ENCODE results near the gene ADARB2. TPM values are rescaled to one million over a fixed set of nuclear protein-coding genes. Genes with fewer than 3 reads are reported as not detected.

ADARB2 gene
- total and polyA plus RNA-seq, 4 experiments from 2014 or later, result 13.5 to 14.1 TPM; not detected in 2

DNA sequence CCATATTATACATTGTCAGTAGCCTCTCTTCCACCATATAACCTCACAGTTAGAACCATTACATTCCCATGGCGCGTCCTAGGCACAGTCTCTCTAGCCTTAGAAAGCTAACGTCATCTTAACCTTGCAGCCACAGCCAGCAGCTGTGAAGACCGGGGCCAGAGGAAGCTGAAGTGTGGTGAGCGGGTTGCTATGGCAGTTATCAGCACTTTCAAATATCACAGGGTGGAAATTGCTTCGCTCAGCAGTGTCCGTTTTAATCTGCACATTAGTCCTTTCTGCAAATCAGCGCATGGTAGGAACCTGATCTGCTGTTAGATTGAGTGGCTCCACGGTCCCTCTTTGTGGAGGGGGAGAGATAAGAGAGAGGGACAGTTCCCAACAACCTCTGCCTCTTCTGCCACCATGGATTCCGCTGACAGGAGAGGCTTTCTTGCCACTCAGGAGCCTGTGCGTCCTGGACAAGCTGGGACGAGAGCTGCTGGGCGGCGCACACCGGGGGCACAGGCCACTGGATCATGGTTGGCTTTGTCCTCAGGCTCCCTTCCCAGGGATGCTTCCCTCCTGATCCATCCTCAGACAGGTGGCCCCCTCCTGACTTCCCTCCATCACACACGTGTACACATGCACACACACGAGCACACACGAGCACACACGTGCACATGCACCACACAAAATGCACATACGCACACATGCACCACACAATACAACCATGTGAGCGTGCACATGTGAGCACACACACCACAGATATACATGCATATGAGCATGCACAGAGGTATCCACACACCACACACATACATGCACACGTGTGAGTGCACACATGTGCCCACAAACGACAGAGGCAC, 587.3 kb downstream of the ADARB2 start:
- H3K4me1 ChIP-seq (ENCODE audit: insufficient read depth, low read length), result peaks cover 12% of the 10 kb centered on the region
- H3K27me3 ChIP-seq (ENCODE audit: insufficient read depth, low read length), result no peaks in the 10 kb centered on the region
- ChIA-PET POLR2A (ENCODE audit: partially characterized antibody) (no interaction called here), CTCF (ENCODE audit: partially characterized antibody) (interaction anchor here (0.8 kb wide), 1 partner anchor 219 kb away, joined by 3 read pairs; no protein-coding TSS in a partner anchor)
- H3K27me3 Mint-ChIP-seq, result peaks cover 0 to 8% of the 10 kb centered on the region in 2 donors
- H3K4me3 ChIP-seq (ENCODE audit: low read length in 2 of 2), result no peak overlapping the region
- DNase-seq, result peak in 3 of 5 donors; percentile 4 to 37 (median 24)
- no peak overlapping the region for H3K27ac ChIP-seq (ENCODE audit: low read depth, low read length)
- peaks cover 0 to 22% (median 13%) of the 10 kb centered on the region in 8 donors for H3K9me3 Mint-ChIP-seq
- H3K36me3 Mint-ChIP-seq, result peaks cover 0 to 7% of the 10 kb centered on the region in 2 donors
- H3K36me3 ChIP-seq (ENCODE audit: insufficient read depth, low read length), result no peaks in the 10 kb centered on the region
- H3K4me1 Mint-ChIP-seq, result peaks cover 6 to 11% (median 8%) of the 10 kb centered on the region in 4 donors
- H3K4me3 Mint-ChIP-seq, result peak overlapping the region in 3 of 8 donors; percentile 1 to 54 (median 23)
- intact Hi-C loops (cut with micrococcal nuclease), result no loop called here
- H3K9me3 ChIP-seq (ENCODE audit: control insufficient read depth in 1 of 2, low read length in 2 of 2), result no peaks in the 10 kb centered on the region
- H3K27ac Mint-ChIP-seq, result peak overlapping the region in 1 of 7 donors; percentile 10

DNA sequence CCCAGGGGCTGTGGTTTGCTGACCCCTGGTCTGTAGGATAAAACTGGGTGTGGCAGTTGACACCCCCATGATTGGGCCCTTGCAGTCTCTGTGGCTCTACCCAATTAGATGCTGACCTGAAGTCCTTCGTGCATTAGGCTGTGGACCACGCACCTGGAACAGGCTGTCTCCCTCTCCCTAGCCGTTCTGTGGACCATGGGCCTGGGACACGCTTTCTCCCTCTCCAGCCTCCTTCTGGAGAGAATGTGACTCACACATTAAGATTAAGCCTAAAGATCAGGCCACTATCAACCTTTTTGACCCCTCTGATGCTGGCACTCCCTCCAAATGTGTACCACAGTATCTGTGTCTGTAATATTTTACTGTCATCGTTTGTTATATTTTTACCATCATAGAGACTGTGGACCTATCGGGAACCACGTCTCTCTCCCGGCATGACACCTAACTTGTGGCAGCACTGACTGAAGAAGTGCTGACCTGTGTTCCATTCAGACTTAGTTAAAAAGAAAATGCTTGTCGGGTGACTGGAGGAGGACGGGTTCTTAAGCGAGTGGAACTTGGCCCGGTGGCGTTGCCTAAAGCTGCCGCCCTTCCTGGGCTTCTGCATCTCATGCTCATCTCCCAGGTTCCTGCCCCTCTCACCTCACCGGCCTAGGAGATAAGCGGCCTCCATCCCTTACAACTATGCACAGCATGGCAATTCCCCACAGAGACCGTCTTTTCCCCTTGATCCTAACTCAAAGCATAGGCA, 588.3 kb downstream of the ADARB2 start:
- Histone ChIP-seq H3K27ac (ENCODE audit: low read depth, low read length) (no peak overlapping the region), H3K4me3 (ENCODE audit: low read length in 2 of 2) (no peak overlapping the region), H3K27me3 (ENCODE audit: insufficient read depth, low read length) (no peaks in the 10 kb centered on the region), H3K4me1 (ENCODE audit: insufficient read depth, low read length) (peaks cover 12% of the 10 kb centered on the region), H3K36me3 (ENCODE audit: insufficient read depth, low read length) (no peaks in the 10 kb centered on the region), H3K9me3 (ENCODE audit: control insufficient read depth in 1 of 2, low read length in 2 of 2) (no peaks in the 10 kb centered on the region)
- Mint-ChIP-seq H3K27ac (no peak overlapping the region), H3K9me3 (peaks cover 0 to 27% (median 17%) of the 10 kb centered on the region in 8 donors), H3K4me3 (peak overlapping the region in 1 of 8 donors; percentile 16), H3K4me1 (peaks cover 6 to 11% (median 8%) of the 10 kb centered on the region in 4 donors), H3K27me3 (peaks cover 0 to 8% of the 10 kb centered on the region in 2 donors), H3K36me3 (peaks cover 0 to 7% of the 10 kb centered on the region in 2 donors)
- intact Hi-C loops (cut with micrococcal nuclease), result no loop called here
- no peak for DNase-seq
- ChIA-PET CTCF (ENCODE audit: partially characterized antibody) (interaction anchor here (0.8 to 1.4 kb wide), 2 partner anchors 17 to 220 kb away, joined by 3 read pairs; no protein-coding TSS in a partner anchor), POLR2A (ENCODE audit: partially characterized antibody) (no interaction called here)

DNA sequence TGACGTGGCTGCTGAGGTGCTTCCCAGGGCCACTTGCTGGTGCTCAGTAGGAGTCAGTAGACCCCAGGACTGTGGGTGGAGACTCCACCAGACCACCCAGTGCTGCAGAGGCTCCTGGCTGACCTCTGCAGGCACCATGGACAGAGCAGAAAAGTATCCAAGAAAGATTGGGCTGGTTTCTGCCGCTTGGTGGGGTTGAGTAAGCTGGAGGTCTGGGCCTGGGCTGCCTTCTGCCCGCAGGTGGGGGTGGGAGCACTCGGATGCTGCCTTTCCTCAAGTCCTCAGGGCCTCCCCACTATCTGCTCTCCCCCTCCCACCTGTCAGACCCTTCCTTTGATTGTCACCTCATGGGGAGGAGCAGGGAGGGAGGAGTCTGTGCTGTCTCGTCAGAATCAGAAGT, 589.5 kb downstream of the ADARB2 start:
- Mint-ChIP-seq H3K36me3 (peaks cover 0 to 7% of the 10 kb centered on the region in 2 donors), H3K27ac (peak overlapping the region in 1 of 7 donors; percentile 10)
- intact Hi-C loops (cut with micrococcal nuclease), result no loop called here

DNA sequence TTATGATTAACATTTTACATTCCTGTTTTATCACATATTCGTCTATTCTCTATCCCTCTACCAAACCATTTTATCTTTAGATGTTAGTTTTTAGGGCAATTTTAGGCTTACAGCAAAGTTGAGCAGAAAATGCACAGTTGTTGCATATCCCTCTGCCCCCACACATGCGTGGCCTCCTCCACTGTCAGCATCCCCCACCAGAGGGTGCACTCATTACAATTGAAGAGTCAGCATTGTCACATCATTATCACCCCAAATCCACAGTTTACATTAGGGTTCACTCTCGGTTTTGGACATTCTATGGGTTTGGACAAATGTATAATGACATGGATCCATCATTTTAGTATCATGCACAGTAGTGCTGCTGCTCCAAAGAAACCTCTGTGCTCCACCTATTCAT, 594.7 kb downstream of the ADARB2 start:
- intact Hi-C loops (cut with micrococcal nuclease), result loop anchor here (2.0 kb wide), 1 partner anchor 226 kb away; no protein-coding TSS in a partner anchor
- peaks cover 3 to 8% of the 10 kb centered on the region in 2 donors for H3K27me3 Mint-ChIP-seq
- Histone ChIP-seq H3K9me3 (ENCODE audit: control insufficient read depth in 1 of 2, low read length in 2 of 2) (no peaks in the 10 kb centered on the region), H3K27ac (ENCODE audit: low read depth, low read length) (no peak overlapping the region), H3K36me3 (ENCODE audit: insufficient read depth, low read length) (no peaks in the 10 kb centered on the region), H3K4me3 (ENCODE audit: low read length in 2 of 2) (no peak overlapping the region), H3K4me1 (ENCODE audit: insufficient read depth, low read length) (no peaks in the 10 kb centered on the region), H3K27me3 (ENCODE audit: insufficient read depth, low read length) (no peaks in the 10 kb centered on the region)
- peaks cover 0 to 1% (median 0%) of the 10 kb centered on the region in 4 donors for H3K4me1 Mint-ChIP-seq
- ChIA-PET CTCF (ENCODE audit: partially characterized antibody) (no interaction called here), POLR2A (ENCODE audit: partially characterized antibody) (no interaction called here)
- peaks cover 2 to 54% (median 36%) of the 10 kb centered on the region in 8 donors for H3K9me3 Mint-ChIP-seq
- H3K27ac Mint-ChIP-seq, result no peak overlapping the region
- DNase-seq, result no peak
- H3K4me3 Mint-ChIP-seq, result no peak overlapping the region
- H3K36me3 Mint-ChIP-seq, result peaks cover 6 to 22% of the 10 kb centered on the region in 2 donors

More for the DNA sequence above, 589.5 kb downstream of the ADARB2 start:
- H3K4me3 ChIP-seq (ENCODE audit: low read length in 2 of 2), result no peak overlapping the region
- Mint-ChIP-seq H3K4me1 (peaks cover 6 to 11% (median 8%) of the 10 kb centered on the region in 4 donors), H3K9me3 (peaks cover 0 to 27% (median 17%) of the 10 kb centered on the region in 8 donors), H3K27me3 (peaks cover 0 to 10% of the 10 kb centered on the region in 2 donors), H3K4me3 (no peak overlapping the region)
- H3K9me3 ChIP-seq (ENCODE audit: control insufficient read depth in 1 of 2, low read length in 2 of 2), result no peaks in the 10 kb centered on the region
- CTCF ChIA-PET (ENCODE audit: partially characterized antibody), result interaction anchor here (0.8 to 1.4 kb wide), 2 partner anchors 16 to 221 kb away, joined by 3 to 4 read pairs; no protein-coding TSS in a partner anchor
- no peak for DNase-seq
- no peak overlapping the region for H3K27ac ChIP-seq (ENCODE audit: low read depth, low read length)
- H3K27me3 ChIP-seq (ENCODE audit: insufficient read depth, low read length), result no peaks in the 10 kb centered on the region
- H3K36me3 ChIP-seq (ENCODE audit: insufficient read depth, low read length), result no peaks in the 10 kb centered on the region
- POLR2A ChIA-PET (ENCODE audit: partially characterized antibody), result no interaction called here
- peaks cover 12% of the 10 kb centered on the region for H3K4me1 ChIP-seq (ENCODE audit: insufficient read depth, low read length)

DNA sequence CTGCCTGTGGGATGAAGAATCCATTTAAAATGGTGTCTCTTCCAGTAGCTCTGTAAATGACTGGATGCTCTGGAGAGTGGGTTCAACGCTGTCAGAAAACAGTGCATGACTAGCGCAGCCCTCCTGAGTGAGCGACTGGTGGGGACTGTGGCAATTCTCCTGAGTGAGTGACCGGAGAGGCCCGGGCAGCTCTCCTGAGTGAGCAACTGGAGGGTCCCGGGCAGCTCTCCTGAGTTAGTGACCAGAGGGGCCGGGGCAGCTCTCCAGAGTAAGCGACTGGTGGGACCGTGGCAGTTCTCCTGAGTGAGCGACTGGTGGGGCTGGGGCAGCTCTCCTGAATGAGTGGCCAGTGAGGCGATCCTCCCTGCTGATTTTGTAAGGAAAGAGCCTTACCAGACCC, 595.6 kb downstream of the ADARB2 start:
- ChIA-PET POLR2A (ENCODE audit: partially characterized antibody) (no interaction called here), CTCF (ENCODE audit: partially characterized antibody) (interaction anchor here (1.2 kb wide), 1 partner anchor 32 kb away, joined by 4 read pairs; no protein-coding TSS in a partner anchor)
- Histone ChIP-seq H3K27ac (ENCODE audit: low read depth, low read length) (no peak overlapping the region), H3K36me3 (ENCODE audit: insufficient read depth, low read length) (no peaks in the 10 kb centered on the region), H3K4me1 (ENCODE audit: insufficient read depth, low read length) (no peaks in the 10 kb centered on the region), H3K4me3 (ENCODE audit: low read length in 2 of 2) (no peak overlapping the region), H3K9me3 (ENCODE audit: control insufficient read depth in 1 of 2, low read length in 2 of 2) (no peaks in the 10 kb centered on the region), H3K27me3 (ENCODE audit: insufficient read depth, low read length) (no peaks in the 10 kb centered on the region)
- no peak for DNase-seq
- intact Hi-C loops (cut with micrococcal nuclease), result loop anchor here (2.0 kb wide), 1 partner anchor 227 kb away; no protein-coding TSS in a partner anchor
- H3K4me1 Mint-ChIP-seq, result peaks cover 0 to 1% (median 0%) of the 10 kb centered on the region in 4 donors
- no peak overlapping the region for H3K4me3 Mint-ChIP-seq
- peaks cover 6 to 16% of the 10 kb centered on the region in 2 donors for H3K36me3 Mint-ChIP-seq
- peaks cover 2 to 52% (median 32%) of the 10 kb centered on the region in 8 donors for H3K9me3 Mint-ChIP-seq
- peaks cover 3 to 7% of the 10 kb centered on the region in 2 donors for H3K27me3 Mint-ChIP-seq
- no peak overlapping the region for H3K27ac Mint-ChIP-seq

DNA sequence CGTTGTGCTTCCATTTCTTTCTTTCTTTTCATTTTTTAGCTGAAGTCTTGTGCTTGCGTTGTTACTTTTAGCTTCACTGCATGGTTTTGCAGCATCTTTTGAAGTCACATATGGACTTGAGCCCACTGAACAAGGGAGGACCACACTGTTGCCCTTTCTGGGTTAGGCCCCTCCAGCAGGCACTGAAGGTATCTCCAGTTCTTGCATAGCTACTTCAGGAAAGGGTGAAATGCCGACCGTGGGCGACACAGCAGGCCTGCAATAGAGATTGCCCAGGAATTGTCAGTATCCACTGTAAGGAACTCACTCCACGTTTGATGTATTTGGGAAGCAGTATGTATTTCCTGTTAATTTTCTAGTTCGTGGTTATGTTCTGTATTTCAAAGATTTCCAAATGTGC, 596.1 kb downstream of the ADARB2 start:
- no peaks in the 10 kb centered on the region for H3K4me1 ChIP-seq (ENCODE audit: insufficient read depth, low read length)
- intact Hi-C loops (cut with micrococcal nuclease), result no loop called here
- CTCF ChIA-PET (ENCODE audit: partially characterized antibody), result interaction anchor here (1.2 kb wide), 1 partner anchor 31 kb away, joined by 4 read pairs; no protein-coding TSS in a partner anchor
- Mint-ChIP-seq H3K4me1 (peaks cover 0 to 1% (median 0%) of the 10 kb centered on the region in 4 donors), H3K9me3 (peaks cover 2 to 48% (median 29%) of the 10 kb centered on the region in 8 donors), H3K4me3 (no peak overlapping the region), H3K27ac (no peak overlapping the region), H3K36me3 (peaks cover 6 to 15% of the 10 kb centered on the region in 2 donors), H3K27me3 (peaks cover 3 to 7% of the 10 kb centered on the region in 2 donors)
- DNase-seq, result no peak
- H3K9me3 ChIP-seq (ENCODE audit: control insufficient read depth in 1 of 2, low read length in 2 of 2), result no peaks in the 10 kb centered on the region
- no peak overlapping the region for H3K4me3 ChIP-seq (ENCODE audit: low read length in 2 of 2)
- H3K27me3 ChIP-seq (ENCODE audit: insufficient read depth, low read length), result no peaks in the 10 kb centered on the region
- H3K27ac ChIP-seq (ENCODE audit: low read depth, low read length), result no peak overlapping the region
- POLR2A ChIA-PET (ENCODE audit: partially characterized antibody), result no interaction called here
- H3K36me3 ChIP-seq (ENCODE audit: insufficient read depth, low read length), result no peaks in the 10 kb centered on the region
